GM12878 (cell line): Measurements from ENCODE around the gene TRMO.

Experiments used
- CEBPZ ChIP-seq: fragments of 150-350 bp; IDR thresholded peaks from 2 replicates; pipeline ENCODE4 v1.6.1; 2016; ENCODE audit warnings: low read depth, low read length
- CHD2 ChIP-seq: IDR thresholded peaks from 2 replicates; pipeline ENCODE4 v1.6.1; 2011; ENCODE audit warnings: low read depth, low read length, improper control_type of control experiment, borderline replicate concordance
- CHD4 ChIP-seq: fragments of 200-600 bp; sonication (generic); IDR thresholded peaks from 2 replicates; pipeline ENCODE4 v1.6.1; 2016; ENCODE audit warnings: mild to moderate bottlenecking
- EP300 ChIP-seq, 2 experiments: fragments of 150-350 bp in 1 of 2; IDR thresholded peaks; 2 replicates each; pipeline ENCODE4 v1.6.1; 2011 to 2012; ENCODE audit warnings: low read depth in 2 of 2, low read length in 2 of 2, borderline replicate concordance in 1 of 2, improper control_type of control experiment in 1 of 2, inconsistent platforms in 1 of 2; ENCODE audit not compliant: control insufficient read depth in 1 of 2
- FOXM1 ChIP-seq: IDR thresholded peaks from 2 replicates; pipeline ENCODE4 v1.6.1; 2012; ENCODE audit warnings: low read depth, mild to moderate bottlenecking, inconsistent platforms, low read length, moderate library complexity
- KDM1A ChIP-seq: fragments of 200-600 bp; sonication (generic); IDR thresholded peaks from 2 replicates; pipeline ENCODE4 v1.6.1; 2016; ENCODE audit warnings: borderline replicate concordance
- NFIC ChIP-seq: IDR thresholded peaks from 2 replicates; pipeline ENCODE4 v1.6.1; 2012; ENCODE audit warnings: low read depth, mild to moderate bottlenecking, inconsistent platforms, low read length, moderate library complexity
- POLR2A ChIP-seq: IDR thresholded peaks from 2 replicates; pipeline ENCODE4 v1.6.1; 2011; ENCODE audit warnings: low read depth, mild to moderate bottlenecking, low read length
- RAD21 ChIP-seq: IDR thresholded peaks from 2 replicates; pipeline ENCODE4 v1.6.1; 2011; ENCODE audit warnings: mild to moderate bottlenecking, low read depth, low read length, moderate library complexity; ENCODE audit not compliant: insufficient read depth
- SREBF2 ChIP-seq: IDR thresholded peaks from 2 replicates; pipeline ENCODE4 v1.6.1; 2012; ENCODE audit warnings: mild to moderate bottlenecking, low read length
- YY1 ChIP-seq: IDR thresholded peaks from 2 replicates; pipeline ENCODE4 v1.6.1; 2011; ENCODE audit warnings: low read depth, mild to moderate bottlenecking, low read length
- ZBTB33 ChIP-seq: fragments of 450-650 bp; IDR thresholded peaks from 2 replicates; pipeline ENCODE4 v1.6.1; 2017; ENCODE audit warnings: mild to moderate bottlenecking

GRCh38 chr9:97925497-97926334 is 3.4 kb upstream of the TRMO start:
- TF ChIP-seq CHD2: no peak
- no peak for TF ChIP-seq RAD21
- no peak for TF ChIP-seq POLR2A
- TF ChIP-seq YY1: no peak
- no peak for TF ChIP-seq SREBF2
- no peak for TF ChIP-seq ZBTB33
- TF ChIP-seq EP300 (IDR thresholded peaks at IDR 0.05; ENCODE audit: borderline replicate concordance in 1 of 2, control insufficient read depth in 1 of 2, low read depth in 2 of 2, low read length in 2 of 2): no peak
- TF ChIP-seq FOXM1: no peak
- no peak for TF ChIP-seq CHD4
- no peak for TF ChIP-seq KDM1A
- TF ChIP-seq NFIC: no peak
- TF ChIP-seq CEBPZ: no peak
